Mesenchymal stem cell (in vitro differentiated cells and primary cell): Measurements from ENCODE around the gene ENO2.

Source experiments
- DNase-seq: peaks from one replicate; pipeline ENCODE4 v3.0.0-alpha.2; 2013
- H2AFZ ChIP-seq: one replicate; pipeline ENCODE4 v1.6.1; 2013; ENCODE audit warnings: low read depth, mild to moderate bottlenecking, control low read depth, inconsistent platforms, low read length, moderate library complexity
- H2AK5ac ChIP-seq: 2 replicates; pipeline ENCODE4 v1.6.1; 2013; ENCODE audit warnings: low read length, moderate library complexity, mild to moderate bottlenecking, inconsistent platforms; ENCODE audit not compliant: severe bottlenecking
- H2BK120ac ChIP-seq: one replicate; pipeline ENCODE4 v1.6.1; 2013; ENCODE audit warnings: low read depth, mild to moderate bottlenecking, inconsistent platforms, low read length, moderate library complexity
- H2BK12ac ChIP-seq, 2 experiments: one replicate each; pipeline ENCODE4 v1.6.1; 2013; ENCODE audit warnings: inconsistent platforms in 2 of 2, low read length in 2 of 2, mild to moderate bottlenecking in 2 of 2, moderate library complexity in 2 of 2, control low read depth in 1 of 2
- H2BK15ac ChIP-seq: one replicate; pipeline ENCODE4 v1.6.1; 2013; ENCODE audit warnings: mild to moderate bottlenecking, low read depth, inconsistent platforms; ENCODE audit not compliant: poor library complexity, severe bottlenecking
- H2BK5ac ChIP-seq: 2 replicates; pipeline ENCODE4 v1.6.1; 2013; ENCODE audit warnings: low read depth, mild to moderate bottlenecking, low read length, control low read depth, inconsistent platforms; ENCODE audit not compliant: poor library complexity, severe bottlenecking
- H3K14ac ChIP-seq, 2 experiments: one replicate each; pipeline ENCODE4 v1.6.1; 2013; ENCODE audit warnings: inconsistent platforms in 2 of 2, low read length in 2 of 2, control low read depth in 1 of 2, mild to moderate bottlenecking in 1 of 2, moderate library complexity in 1 of 2
- H3K18ac ChIP-seq, 2 experiments: one replicate each; pipeline ENCODE4 v1.6.1; 2013; ENCODE audit warnings: inconsistent platforms in 2 of 2, low read length in 2 of 2, control low read depth in 1 of 2, low read depth in 1 of 2, mild to moderate bottlenecking in 1 of 2
- H3K23ac ChIP-seq, 2 experiments: one replicate each; pipeline ENCODE4 v1.6.1; 2013; ENCODE audit warnings: inconsistent platforms in 2 of 2, low read length in 2 of 2, mild to moderate bottlenecking in 2 of 2, moderate library complexity in 2 of 2, control low read depth in 1 of 2
- H3K27ac ChIP-seq: 2 replicates; pipeline ENCODE4 v1.5.1; 2013; ENCODE audit warnings: mild to moderate bottlenecking, moderate library complexity, low read length, control low read depth, inconsistent platforms; ENCODE audit not compliant: poor library complexity, severe bottlenecking
- H3K27me3 ChIP-seq, 2 experiments: 2 replicates each; pipeline versions ENCODE4 v1.6.1 to v1.7.0; 2013; ENCODE audit warnings: low read length in 2 of 2, mild to moderate bottlenecking in 2 of 2, moderate library complexity in 2 of 2, control low read depth in 1 of 2, inconsistent platforms in 1 of 2; ENCODE audit not compliant: control insufficient read depth in 1 of 2, insufficient read depth in 1 of 2
- H3K36me3 ChIP-seq, 2 experiments: 2 replicates each; pipeline versions ENCODE4 v1.6.1 to v1.7.0; 2013; ENCODE audit warnings: low read length in 2 of 2, control low read depth in 1 of 2, inconsistent platforms in 1 of 2, low read depth in 1 of 2, mild to moderate bottlenecking in 1 of 2; ENCODE audit not compliant: insufficient read depth in 2 of 2, control insufficient read depth in 1 of 2
- H3K4ac ChIP-seq, 2 experiments: one replicate each; pipeline ENCODE4 v1.6.1; 2013; ENCODE audit warnings: inconsistent platforms in 2 of 2, low read length in 2 of 2, mild to moderate bottlenecking in 2 of 2, moderate library complexity in 2 of 2, control low read depth in 1 of 2, low read depth in 1 of 2
- H3K4me1 ChIP-seq: 2 replicates; pipeline ENCODE4 v1.6.1; 2013; ENCODE audit warnings: low read depth, low read length, control low read depth; ENCODE audit not compliant: control insufficient read depth, insufficient read depth
- H3K4me2 ChIP-seq: 2 replicates; pipeline ENCODE4 v1.6.1; 2013; ENCODE audit warnings: low read length, mild to moderate bottlenecking, inconsistent platforms; ENCODE audit not compliant: poor library complexity, severe bottlenecking
- H3K4me3 ChIP-seq, 2 experiments: 2 replicates each; pipeline versions ENCODE4 v1.5.1 to v1.7.0; 2013; ENCODE audit warnings: low read length in 2 of 2, mild to moderate bottlenecking in 2 of 2, control low read depth in 1 of 2, low read depth in 1 of 2; ENCODE audit not compliant: insufficient read depth in 1 of 2
- H3K79me1 ChIP-seq: replicated peaks from 2 replicates; pipeline ENCODE4 v1.6.1; 2013; ENCODE audit warnings: mild to moderate bottlenecking, control low read depth, low read length, inconsistent platforms; ENCODE audit not compliant: poor library complexity, severe bottlenecking
- H3K9ac ChIP-seq: 2 replicates; pipeline ENCODE4 v1.7.0; 2013; ENCODE audit warnings: mild to moderate bottlenecking, low read length, moderate library complexity
- H3K9me3 ChIP-seq: 2 replicates; pipeline ENCODE4 v1.7.0; 2013; ENCODE audit warnings: mild to moderate bottlenecking, low read length; ENCODE audit not compliant: control insufficient read depth
- H4K8ac ChIP-seq: one replicate; pipeline ENCODE4 v1.6.1; 2013; ENCODE audit warnings: inconsistent platforms, mild to moderate bottlenecking, low read length, moderate library complexity
- H4K91ac ChIP-seq: one replicate; pipeline ENCODE4 v1.6.1; 2013; ENCODE audit warnings: mild to moderate bottlenecking, low read length, inconsistent platforms
- WGBS: methylation state at CpG from one replicate; pipeline ENCODE4 v1.1.7; 2013; ENCODE audit warnings: mixed read lengths; 5-methylcytosine and 5-hydroxymethylcytosine counted together

Gene ENO2

GRCh38 chr12:6936194-6936635 is 21.8 kb downstream of the ENO2 start:
- H3K14ac ChIP-seq = no peak overlapping the region
- H4K91ac ChIP-seq = no peak overlapping the region
- H3K4me3 ChIP-seq = no peak overlapping the region
- H2BK5ac ChIP-seq = no peak overlapping the region
- H3K36me3 ChIP-seq = peaks cover 64 to 78% of the 10 kb centered on the region in 2 experiments
- no peak overlapping the region for H2BK15ac ChIP-seq
- H3K23ac ChIP-seq = no peak overlapping the region
- no peak overlapping the region for H2AK5ac ChIP-seq
- H3K27ac ChIP-seq = no peak overlapping the region
- no peaks in the 10 kb centered on the region for H3K27me3 ChIP-seq
- no peak overlapping the region for H3K18ac ChIP-seq
- H3K4me1 ChIP-seq = peaks cover 33% of the 10 kb centered on the region
- peaks cover 9% of the 10 kb centered on the region for H3K79me1 ChIP-seq
- no peak overlapping the region for H2AFZ ChIP-seq
- H2BK120ac ChIP-seq = no peak overlapping the region
- H3K9ac ChIP-seq = peak overlapping the region; percentile 68
- H3K9me3 ChIP-seq = no peaks in the 10 kb centered on the region
- no peak for DNase-seq
- no peak overlapping the region for H3K4ac ChIP-seq
- no peak overlapping the region for H4K8ac ChIP-seq
- no peak overlapping the region for H2BK12ac ChIP-seq
- no peak overlapping the region for H3K4me2 ChIP-seq
- 96% methylated on average over 3 of the region's 3 CpGs for WGBS

GRCh38 chr12:6936636-6937480 is 22.5 kb downstream of the ENO2 start:
- H2BK120ac ChIP-seq = no peak overlapping the region
- H3K9me3 ChIP-seq = no peaks in the 10 kb centered on the region
- no peak overlapping the region for H2AK5ac ChIP-seq
- WGBS = 59% methylated on average over 36 of the region's 36 CpGs
- H2BK5ac ChIP-seq = no peak overlapping the region
- no peak for DNase-seq
- peak overlapping the region in 1 of 2 experiments; percentile 13 for H3K4me3 ChIP-seq
- no peak overlapping the region for H3K14ac ChIP-seq
- H3K9ac ChIP-seq = peak overlapping the region; percentile 92
- H2AFZ ChIP-seq = no peak overlapping the region
- no peak overlapping the region for H2BK15ac ChIP-seq
- H3K4ac ChIP-seq = peak overlapping the region in 1 of 2 experiments; percentile 59
- H4K91ac ChIP-seq = peak overlapping the region; percentile 58
- H3K23ac ChIP-seq = no peak overlapping the region
- H3K4me1 ChIP-seq = peaks cover 37% of the 10 kb centered on the region
- peak overlapping the region in 1 of 2 experiments; percentile 7 for H2BK12ac ChIP-seq
- no peak overlapping the region for H3K27ac ChIP-seq
- peak overlapping the region; percentile 87 for H3K4me2 ChIP-seq
- H3K79me1 ChIP-seq = peaks cover 11% of the 10 kb centered on the region
- H3K27me3 ChIP-seq = no peaks in the 10 kb centered on the region
- peak overlapping the region in 1 of 2 experiments; percentile 88 for H3K18ac ChIP-seq
- peaks cover 70 to 85% of the 10 kb centered on the region in 2 experiments for H3K36me3 ChIP-seq
- peak overlapping the region; percentile 84 for H4K8ac ChIP-seq

GRCh38 chr12:6937481-6938352 is 23.3 kb downstream of the ENO2 start:
- Histone ChIP-seq H3K4me2 (peak overlapping the region; percentile 87), H2BK12ac (peak overlapping the region in 1 of 2 experiments; percentile 56), H3K27me3 (no peaks in the 10 kb centered on the region), H3K9me3 (no peaks in the 10 kb centered on the region), H3K4me3 (peak overlapping the region; percentile 64 to 78), H2BK5ac (no peak overlapping the region), H3K9ac (peak overlapping the region; percentile 92), H3K27ac (peak overlapping the region; percentile 46), H3K18ac (peak overlapping the region; percentile 88 to 95), H3K79me1 (peaks cover 11% of the 10 kb centered on the region), H3K23ac (peak overlapping the region in 1 of 2 experiments; percentile 10), H3K36me3 (peaks cover 77% of the 10 kb centered on the region in 2 experiments), H4K91ac (peak overlapping the region; percentile 95), H3K4ac (peak overlapping the region; percentile 87 to 90), H2BK15ac (no peak overlapping the region), H4K8ac (peak overlapping the region; percentile 92), H2AK5ac (peak overlapping the region; percentile 64), H2BK120ac (peak overlapping the region; percentile 78), H2AFZ (no peak overlapping the region), H3K4me1 (peaks cover 43% of the 10 kb centered on the region), H3K14ac (peak overlapping the region in 1 of 2 experiments; percentile 19)
- DNase-seq = peak; percentile 96
- WGBS = 5% methylated on average over 69 of the region's 80 CpGs
